Fibroblast of skin of abdomen (primary cell): Measurements from ENCODE around the gene KSR2.

Source experiments
- DNase-seq: peaks from one replicate; pipeline ENCODE4 v3.0.0-alpha.2; 2013

KSR2 gene

DNA sequence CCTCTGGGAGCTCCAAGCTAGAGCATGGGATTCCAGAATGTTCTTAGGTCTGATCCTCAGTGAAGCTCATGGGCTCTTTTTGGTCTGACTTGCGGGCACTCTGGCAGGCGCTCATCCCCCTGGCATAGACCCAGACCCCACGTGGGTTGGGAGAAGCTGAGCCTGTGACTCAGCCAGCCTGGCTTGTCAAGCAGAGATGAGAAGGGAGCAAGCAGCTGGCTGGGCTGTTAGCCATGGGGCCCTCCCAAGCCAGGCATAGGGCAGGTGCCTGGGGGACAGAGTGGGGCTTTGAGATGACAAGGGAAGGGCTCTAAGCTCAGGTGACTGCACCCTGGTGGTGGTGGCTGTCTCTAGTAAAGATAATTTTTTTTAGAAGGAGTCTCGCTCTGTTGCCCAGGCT, 527.0 kb downstream of the KSR2 start:
- DNase-seq, result peak; percentile 63

DNA sequence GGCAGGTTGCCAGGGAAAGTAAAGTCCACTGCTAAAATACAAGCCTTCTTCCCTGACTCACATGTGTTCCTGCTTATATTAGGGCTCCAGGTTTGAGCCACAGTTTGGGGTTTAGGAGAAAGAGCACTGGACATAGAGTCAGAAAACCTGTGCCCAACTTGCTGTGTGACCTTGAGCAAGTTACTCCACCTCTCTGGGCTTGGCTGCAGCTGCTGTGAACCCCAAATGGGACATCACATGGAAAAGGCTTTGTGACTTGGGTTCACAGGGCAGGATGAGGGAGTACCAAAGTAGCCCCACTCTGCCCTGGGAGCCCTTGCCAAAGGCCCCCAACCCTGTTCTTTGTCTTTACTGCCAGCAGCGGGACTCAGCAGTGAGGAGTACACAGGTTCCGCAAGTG, 528.4 kb downstream of the KSR2 start:
- DNase-seq, result no peak

DNA sequence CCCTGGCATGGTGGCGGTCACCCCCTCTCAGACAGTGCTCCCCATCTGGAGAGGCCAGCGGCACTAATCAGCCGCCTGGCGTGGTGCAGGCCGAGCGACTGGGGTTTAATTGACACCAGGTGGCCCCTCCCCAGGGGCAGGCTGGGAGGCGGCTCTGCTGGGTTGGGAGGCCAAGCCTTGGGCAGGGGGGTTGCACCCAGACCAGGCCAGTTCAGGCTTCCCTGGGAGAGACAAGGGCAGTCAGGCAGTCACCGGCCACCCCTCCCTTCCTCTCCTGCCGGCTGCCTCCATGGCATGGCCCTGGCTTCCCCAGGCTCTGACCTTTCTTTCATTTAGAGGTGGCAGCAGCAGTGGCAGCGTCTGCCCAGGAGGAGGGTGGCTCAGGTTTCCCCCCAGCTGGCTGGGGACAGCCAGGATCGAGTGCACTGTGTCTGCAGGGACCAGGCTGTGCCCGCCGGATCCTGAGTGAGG, 529.2 kb downstream of the KSR2 start:
- no peak for DNase-seq

DNA sequence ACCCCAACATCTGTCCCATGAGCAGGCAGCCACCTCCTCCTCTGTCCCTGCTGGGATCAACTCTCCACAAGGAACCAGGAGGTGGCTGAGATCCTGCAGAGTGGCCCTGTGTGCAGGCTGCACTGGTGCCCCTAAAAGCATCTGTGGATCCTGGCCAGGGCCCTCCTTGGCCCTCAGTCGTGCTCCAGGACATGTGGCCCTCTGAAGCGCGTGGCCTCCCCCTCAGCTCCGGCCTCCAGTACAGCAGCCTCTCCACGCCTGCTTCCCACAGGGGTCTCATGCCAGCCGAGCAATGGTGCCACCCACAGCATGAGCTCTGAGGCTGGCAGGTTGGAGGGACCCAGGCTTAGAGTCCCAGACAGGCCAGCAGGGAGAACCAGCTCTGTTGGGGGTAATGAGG, 530.0 kb downstream of the KSR2 start:
- no peak for DNase-seq

DNA sequence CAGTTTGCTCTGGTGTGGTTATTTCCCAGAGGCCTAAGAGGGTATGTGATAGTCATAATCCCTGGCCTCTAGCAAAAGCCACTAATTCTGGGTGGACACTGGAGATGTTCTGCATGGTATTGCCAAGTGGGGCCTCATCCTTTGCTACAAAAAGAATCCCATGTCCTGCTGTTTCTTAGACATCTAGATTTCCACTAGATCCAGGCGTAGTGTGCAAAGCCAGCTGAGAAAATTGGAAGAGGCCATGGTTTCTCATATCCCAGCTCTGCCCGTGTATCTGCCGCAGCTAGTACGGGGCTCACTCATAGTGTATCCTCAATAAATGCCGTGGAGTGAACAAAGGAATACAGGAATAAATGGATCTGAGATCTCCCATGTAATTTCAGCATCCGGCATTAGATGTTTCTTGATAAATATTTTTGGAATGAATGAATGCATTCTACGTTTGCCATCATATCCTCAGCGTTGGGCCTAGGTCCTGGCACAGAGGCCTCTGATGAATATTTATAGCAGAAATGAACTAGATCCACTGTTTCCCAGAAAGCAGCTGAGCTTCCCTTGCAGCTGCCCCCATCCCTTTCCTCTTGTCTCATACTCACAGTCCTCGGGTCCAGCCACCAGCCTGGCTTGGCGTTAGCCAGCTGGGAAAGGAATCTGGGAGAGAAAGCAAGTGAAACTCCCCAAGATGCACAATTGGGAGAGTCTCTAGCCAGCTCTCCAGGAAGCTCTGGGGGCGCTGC, 531.1 kb downstream of the KSR2 start:
- no peak for DNase-seq

DNA sequence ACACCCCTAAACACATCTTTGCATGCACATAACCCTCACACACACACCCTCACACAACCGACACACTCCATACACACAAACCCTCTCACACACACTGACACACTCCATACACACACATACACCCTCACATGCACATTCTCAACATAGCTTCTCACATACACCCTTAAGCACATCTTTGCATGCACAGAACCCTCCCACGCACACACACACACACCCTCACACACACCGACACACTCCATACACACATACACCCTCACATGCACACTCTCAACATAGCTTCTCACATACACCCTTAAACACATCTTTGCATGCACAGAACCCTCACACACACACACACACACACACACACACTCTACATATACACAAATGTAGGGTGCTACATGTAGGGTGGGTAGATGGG, 534.9 kb downstream of the KSR2 start:
- DNase-seq, result no peak

DNA sequence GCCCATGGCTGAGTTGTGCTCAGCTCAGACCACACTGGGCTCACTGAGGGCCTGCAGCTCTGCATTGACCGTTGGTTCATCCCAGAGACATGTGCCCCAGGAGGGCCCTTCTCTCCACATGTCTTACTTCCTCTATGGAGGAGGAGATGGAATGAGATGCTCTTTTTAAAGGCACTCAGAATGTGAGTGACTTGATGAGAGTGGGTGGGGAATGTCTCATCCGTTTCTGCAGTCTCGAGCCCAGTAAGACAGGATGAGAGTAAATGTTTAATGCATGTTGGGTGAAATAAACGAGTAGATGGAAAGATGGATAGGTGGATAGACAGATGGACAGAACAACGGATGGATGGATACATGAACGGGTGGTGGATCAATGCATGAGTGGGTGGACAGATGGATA, 538.5 kb downstream of the KSR2 start:
- DNase-seq, result no peak

DNA sequence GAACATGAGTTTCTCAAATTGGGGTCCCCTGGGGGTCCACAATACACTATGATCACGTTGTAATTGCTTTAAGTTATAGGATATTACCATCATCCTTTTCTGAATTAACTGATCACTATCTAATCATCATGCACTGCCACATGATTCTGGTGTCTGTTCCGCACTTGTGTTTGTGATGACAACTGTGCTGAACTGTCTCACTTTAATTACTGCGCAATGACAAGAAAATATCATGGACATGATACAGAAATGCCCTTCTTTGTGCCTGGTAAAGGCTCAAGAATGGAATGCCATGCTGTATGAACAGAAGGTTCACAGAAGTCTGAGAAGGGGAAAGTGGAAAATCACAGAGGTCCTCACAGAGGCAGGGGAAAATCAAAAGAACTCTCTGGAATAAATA, 541.6 kb downstream of the KSR2 start:
- no peak for DNase-seq

DNA sequence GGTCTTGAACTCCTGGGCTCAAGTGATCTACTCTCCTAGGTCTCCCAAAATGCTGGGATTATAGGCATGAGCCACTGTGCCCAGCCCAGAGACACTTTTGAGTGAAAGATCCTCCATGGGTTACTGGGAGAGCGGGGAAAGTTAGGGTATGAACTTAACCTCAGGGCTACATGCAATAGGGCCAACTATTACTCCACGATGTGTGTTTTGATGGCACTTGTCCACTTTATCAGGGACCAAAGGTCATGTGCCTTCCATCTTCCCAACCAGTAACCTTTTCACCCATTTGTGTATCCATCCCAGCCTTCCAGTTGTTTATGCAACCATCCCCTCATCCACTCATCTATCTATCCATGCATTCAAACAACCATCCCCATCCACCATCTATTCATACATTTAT, 546.8 kb downstream of the KSR2 start:
- DNase-seq, result no peak

DNA sequence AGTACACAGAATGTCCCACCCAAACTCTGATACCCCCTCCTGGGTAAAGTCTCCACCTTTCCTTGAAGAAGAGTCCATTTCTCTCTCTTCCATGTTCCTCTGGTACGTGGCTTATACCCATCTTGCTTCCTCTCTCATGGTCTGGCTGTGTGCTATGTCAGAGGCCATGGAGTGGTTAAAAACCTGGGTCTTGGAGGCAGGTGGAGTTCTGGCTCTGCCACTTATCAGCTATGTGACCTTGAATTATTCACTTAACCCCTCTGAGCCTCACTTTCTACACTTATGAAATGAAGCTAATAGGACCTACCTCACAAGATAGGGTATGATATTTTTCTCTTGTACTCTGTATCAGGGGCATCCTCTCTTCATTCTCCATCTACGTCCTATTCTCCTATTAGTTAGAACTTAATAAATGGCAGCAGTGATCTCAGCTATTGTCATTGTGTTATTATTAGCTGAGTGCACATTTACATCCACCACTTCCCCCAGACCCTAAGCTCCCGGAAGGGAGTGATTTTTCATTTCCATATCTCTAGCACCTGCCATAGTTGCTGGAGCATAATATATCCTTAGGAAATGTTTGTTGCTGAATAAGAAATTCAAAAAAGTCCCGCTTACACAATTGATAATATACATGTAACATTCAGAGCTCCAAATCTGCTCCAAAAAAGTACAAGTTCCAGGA, 547.6 kb downstream of the KSR2 start:
- DNase-seq, result no peak

DNA sequence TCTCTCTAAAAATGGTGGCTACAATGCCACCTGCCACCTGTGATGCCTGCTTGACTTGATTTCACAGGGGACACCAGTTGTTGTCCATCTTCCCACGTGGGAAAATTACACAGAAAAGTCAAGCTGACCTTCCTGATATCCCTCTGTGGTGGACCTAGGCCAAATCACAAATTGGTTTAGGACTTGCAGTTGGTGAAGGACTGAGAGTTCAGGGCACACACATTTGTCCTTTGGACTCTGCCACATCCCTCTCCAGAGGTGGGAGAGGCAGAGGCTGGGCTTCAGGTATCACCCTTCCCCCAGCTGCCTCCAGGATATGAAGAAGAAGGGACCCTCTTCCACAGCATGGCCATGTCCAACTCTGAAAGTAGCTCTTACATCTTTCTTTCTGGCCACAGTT, 551.8 kb downstream of the KSR2 start:
- no peak for DNase-seq

DNA sequence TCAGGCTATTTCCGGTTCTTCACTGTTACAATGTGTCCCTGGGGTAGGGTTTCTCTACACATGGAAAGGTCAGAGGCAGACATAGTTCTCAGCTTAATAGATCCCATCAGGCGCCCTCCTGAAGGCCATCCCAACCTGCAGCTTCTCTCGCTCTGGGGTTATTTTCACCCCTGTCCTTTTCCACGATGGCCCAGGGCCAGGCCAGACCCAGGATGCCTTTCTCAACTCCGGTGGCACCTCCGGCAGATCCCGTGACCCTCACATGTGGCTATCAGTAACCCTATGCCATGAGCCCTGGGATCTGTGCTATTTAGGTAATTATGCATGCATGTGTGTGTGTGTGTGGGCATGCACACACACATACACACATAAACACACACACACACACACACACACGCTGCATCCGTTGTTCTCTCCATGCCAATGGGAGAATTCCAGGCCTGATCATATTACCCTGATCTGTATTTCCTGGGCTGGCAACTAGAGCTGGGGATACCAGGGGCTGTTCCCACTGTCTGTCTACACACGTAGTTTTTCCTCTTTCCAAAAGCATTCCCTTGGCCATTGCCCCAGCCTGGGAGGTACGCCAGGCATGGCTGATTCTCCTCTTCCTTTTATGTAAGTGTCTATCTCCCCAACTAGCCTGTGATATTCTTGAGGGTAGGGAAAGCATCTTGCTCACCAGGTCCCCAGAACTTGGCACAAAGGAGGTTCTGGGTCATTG, 556.2 kb downstream of the KSR2 start:
- DNase-seq, result no peak

DNA sequence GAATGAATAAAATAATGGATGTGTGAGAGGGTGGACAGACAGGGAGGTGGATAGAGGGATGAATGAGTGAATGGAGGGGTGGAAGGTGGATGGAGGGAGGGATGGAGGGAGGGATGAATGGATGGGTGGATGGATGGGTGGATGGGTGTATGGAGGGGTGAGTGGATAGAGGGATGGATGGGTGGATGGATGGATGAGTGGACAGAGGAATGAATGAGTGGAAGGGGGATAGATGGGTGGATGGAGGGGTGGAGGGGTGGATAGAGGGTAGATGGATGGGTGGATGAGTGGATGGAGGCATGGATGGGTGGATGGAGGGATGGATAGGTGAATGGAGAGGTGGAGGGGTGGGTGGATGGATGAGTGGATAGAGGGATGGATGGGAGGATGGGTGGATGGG, 559.5 kb downstream of the KSR2 start:
- no peak for DNase-seq

DNA sequence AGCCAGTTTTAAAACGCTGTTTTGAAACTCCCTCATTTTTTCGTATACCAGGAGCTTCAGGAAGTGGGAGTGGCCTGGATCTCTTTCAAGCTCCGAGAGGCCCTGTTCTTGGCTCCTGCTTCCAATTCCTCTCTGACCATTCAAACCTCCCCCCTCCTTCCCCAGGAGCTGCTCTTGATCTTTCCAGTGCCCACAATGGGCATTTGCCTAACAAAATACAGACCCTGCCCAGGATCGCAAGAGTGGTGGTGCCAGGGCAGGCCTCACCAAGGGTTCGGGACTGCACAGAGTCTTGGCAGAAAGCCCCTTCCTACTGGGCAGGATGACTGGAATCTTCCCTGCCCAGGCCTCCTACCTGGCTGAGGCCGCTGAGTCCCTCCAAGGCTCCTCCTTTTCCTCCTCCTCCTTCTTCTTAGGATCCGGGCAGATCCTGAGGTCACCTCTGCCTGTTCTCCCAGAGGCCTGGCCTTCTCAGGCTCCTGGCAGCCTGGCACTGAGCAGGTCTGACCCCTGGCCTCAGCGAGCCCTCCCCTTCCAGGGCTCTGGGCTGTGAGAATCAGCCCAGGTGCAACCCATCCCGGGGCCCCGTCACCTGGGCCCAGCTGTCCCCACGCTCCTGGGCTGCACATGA, 560.5 kb downstream of the KSR2 start:
- DNase-seq, result peak; percentile 75

DNA sequence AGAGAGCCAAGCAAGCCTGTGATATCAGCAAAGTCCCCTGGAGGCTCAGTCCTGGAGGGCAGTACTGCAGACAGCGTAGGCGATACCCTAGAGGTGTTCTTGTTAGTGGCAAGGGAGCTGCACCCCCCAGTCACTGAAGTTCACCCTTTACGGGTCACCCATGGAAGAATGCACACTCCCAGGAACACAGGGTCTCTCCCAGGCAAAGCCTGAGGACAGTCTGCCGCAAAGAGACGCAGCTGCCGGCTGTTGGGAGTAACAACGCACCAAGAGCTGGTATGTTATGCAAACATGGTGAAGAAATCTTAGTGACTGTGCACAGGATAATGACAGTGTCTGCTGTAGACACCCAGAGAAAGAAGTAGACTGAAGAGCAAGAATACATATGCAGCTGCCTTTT, 563.9 kb downstream of the KSR2 start:
- no peak for DNase-seq

DNA sequence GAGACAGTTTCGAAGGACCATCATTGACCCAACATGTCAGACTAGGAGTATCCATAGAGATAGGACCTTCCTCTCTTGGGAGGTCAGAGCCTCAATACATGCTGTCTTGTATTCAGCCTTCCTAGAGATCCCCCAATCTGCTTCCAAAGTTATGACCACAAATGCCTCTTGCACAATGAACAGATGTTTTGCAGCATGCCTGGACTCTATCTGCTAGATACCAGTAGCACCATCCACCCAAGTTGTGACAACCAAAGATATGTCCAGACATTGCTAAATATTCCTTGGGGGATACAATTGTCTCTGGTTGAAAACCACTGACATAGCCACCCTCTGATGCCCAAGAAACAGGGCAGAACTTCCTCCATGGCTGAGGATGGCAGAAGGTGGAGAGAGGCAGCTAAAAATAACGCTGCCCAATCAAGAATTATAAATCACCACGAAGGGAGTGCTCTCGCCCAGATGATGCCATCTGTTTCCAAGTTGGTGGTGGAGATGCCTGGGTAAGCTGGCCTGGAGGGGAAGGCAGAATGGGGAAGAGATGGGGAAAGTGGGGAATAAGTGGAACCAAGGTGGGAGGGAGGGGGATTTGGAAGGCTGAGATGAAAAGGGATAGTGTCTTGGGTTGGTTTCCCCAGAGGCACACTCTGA, 564.5 kb downstream of the KSR2 start:
- no peak for DNase-seq

DNA sequence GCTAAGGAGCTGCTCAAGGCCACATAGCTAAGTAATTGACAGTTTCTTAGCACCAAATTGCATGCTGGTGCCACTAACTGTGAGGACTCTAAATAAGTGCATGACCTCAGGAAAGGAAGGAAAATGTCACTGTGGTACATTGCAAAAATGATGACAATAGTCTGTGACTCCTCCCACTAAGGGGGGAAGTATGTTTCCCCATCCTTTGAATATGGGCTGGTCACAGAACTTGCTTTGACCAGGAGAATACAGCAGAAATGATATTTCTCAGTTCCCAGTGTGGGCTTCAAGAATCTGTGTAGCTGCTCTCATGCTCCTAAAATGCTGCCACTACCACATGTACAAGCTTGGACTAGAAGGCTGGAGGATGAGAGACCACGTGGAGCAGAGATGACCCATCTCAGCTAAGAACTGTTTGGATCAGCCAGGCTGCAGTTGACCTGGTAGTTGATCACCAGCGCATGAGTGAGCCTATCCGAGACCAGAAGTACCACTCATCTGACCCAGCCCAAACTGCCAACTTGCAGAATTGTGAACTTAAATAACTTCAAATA, 565.1 kb downstream of the KSR2 start:
- no peak for DNase-seq
